ENCODE results near the gene SLC10A3. TPM values are rescaled to one million over a fixed set of nuclear protein-coding genes. Genes with fewer than 3 reads are reported as not detected.

Gene SLC10A3
- total and polyA plus RNA-seq, 2 donors (not counting 3 experiments of a cell fraction or from before 2014, with no cell fraction given), result 21.9 to 22.6 TPM

GRCh38 chrX:154470434-154470833 is 20.0 kb downstream of the SLC10A3 start:
- Histone ChIP-seq H4K20me1 (replicated peaks; ENCODE audit: control insufficient read depth, extremely low read depth, insufficient read depth, low read length) (no peaks in the 10 kb centered on the region), H3K9me1 (replicated peaks; ENCODE audit: control insufficient read depth, extremely low read depth, insufficient read depth, low read length) (no peaks in the 10 kb centered on the region), H3K9me3 (replicated peaks; ENCODE audit: control insufficient read depth, insufficient read depth, low read length) (no peaks in the 10 kb centered on the region), H3K4me3 (replicated peaks in 1 of 3; ENCODE audit: insufficient read depth in 1 of 3, low read depth in 1 of 3, low read length in 3 of 3) (no peak overlapping the region), H3K79me2 (ENCODE audit: control insufficient read depth, insufficient read depth, low read length) (no peaks in the 10 kb centered on the region), H3K36me3 (ENCODE audit: control insufficient read depth in 2 of 2, extremely low read depth in 1 of 2, insufficient read depth in 2 of 2, low read length in 2 of 2) (peaks cover 0 to 41% of the 10 kb centered on the region in 2 experiments), H3K27me3 (ENCODE audit: control insufficient read depth in 2 of 2, insufficient read depth in 2 of 2, low read length in 2 of 2) (no peaks in the 10 kb centered on the region), H3K4me2 (ENCODE audit: insufficient read depth, low read length) (no peak overlapping the region), H3K9ac (replicated peaks; ENCODE audit: extremely low read depth, insufficient read depth, low read length) (no peak overlapping the region), H2AFZ (ENCODE audit: low read depth, low read length) (no peak overlapping the region), H3K27ac (ENCODE audit: insufficient read depth, low read depth, low read length) (no peak overlapping the region), H3K4me1 (ENCODE audit: control insufficient read depth, extremely low read depth, insufficient read depth, low read length) (no peaks in the 10 kb centered on the region)
- intact Hi-C loops (cut with micrococcal nuclease) (no loop called here), dilution Hi-C loops (cut with MboI; ENCODE audit: extremely low pct_ligation_motif_present, low sequenced_read_pairs) (no loop called here)
- FAIRE-seq (no peak), DNase-seq (ENCODE audit: low read depth, low spot score) (no peak)
- BruUV-seq (replicated peaks), result no TSS peak
- TF ChIP-seq POLR2A (IDR thresholded peaks at IDR 0.05; ENCODE audit: low read depth, low read length) (no peak), JUN (IDR thresholded peaks at IDR 0.05; ENCODE audit: borderline replicate concordance, insufficient read depth, insufficient read length, low read depth) (no peak), EZH2 (IDR thresholded peaks at IDR 0.05; ENCODE audit: borderline replicate concordance, low read depth, low read length, severe bottlenecking) (no peak)
- ChIA-PET POLR2A (no interaction called here), CTCF (no interaction called here)

GRCh38 chrX:154469880-154470279 is 20.5 kb downstream of the SLC10A3 start:
- H3K27ac ChIP-seq (ENCODE audit: insufficient read depth, low read depth, low read length), result no peak overlapping the region
- H3K9me1 ChIP-seq (replicated peaks; ENCODE audit: control insufficient read depth, extremely low read depth, insufficient read depth, low read length), result no peaks in the 10 kb centered on the region
- no peaks in the 10 kb centered on the region for H3K27me3 ChIP-seq (ENCODE audit: control insufficient read depth in 2 of 2, insufficient read depth in 2 of 2, low read length in 2 of 2)
- POLR2A ChIA-PET, result no interaction called here
- no TSS peak for BruUV-seq (replicated peaks)
- H3K79me2 ChIP-seq (ENCODE audit: control insufficient read depth, insufficient read depth, low read length), result no peaks in the 10 kb centered on the region
- H3K36me3 ChIP-seq (ENCODE audit: control insufficient read depth in 2 of 2, extremely low read depth in 1 of 2, insufficient read depth in 2 of 2, low read length in 2 of 2), result peaks cover 0 to 44% of the 10 kb centered on the region in 2 experiments
- no peak overlapping the region for H2AFZ ChIP-seq (ENCODE audit: low read depth, low read length)
- H3K9me3 ChIP-seq (replicated peaks; ENCODE audit: control insufficient read depth, insufficient read depth, low read length), result no peaks in the 10 kb centered on the region
- dilution Hi-C loops (cut with MboI; ENCODE audit: extremely low pct_ligation_motif_present, low sequenced_read_pairs) (no loop called here), intact Hi-C loops (cut with micrococcal nuclease) (no loop called here)
- H3K4me1 ChIP-seq (ENCODE audit: control insufficient read depth, extremely low read depth, insufficient read depth, low read length), result no peaks in the 10 kb centered on the region
- FAIRE-seq (no peak), DNase-seq (ENCODE audit: low read depth, low spot score) (no peak)
- no peaks in the 10 kb centered on the region for H4K20me1 ChIP-seq (replicated peaks; ENCODE audit: control insufficient read depth, extremely low read depth, insufficient read depth, low read length)
- CTCF ChIA-PET, result no interaction called here
- H3K9ac ChIP-seq (replicated peaks; ENCODE audit: extremely low read depth, insufficient read depth, low read length), result no peak overlapping the region
- TF ChIP-seq EZH2 (IDR thresholded peaks at IDR 0.05; ENCODE audit: borderline replicate concordance, low read depth, low read length, severe bottlenecking) (no peak), FOS (IDR thresholded peaks at IDR 0.05; ENCODE audit: borderline replicate concordance, insufficient read depth, low read length) (no peak), POLR2AphosphoS5 (IDR thresholded peaks at IDR 0.05; ENCODE audit: insufficient read depth, low read depth, low read length) (no peak), MAX (IDR thresholded peaks at IDR 0.05; ENCODE audit: insufficient read depth, insufficient read length) (no peak), MYC (IDR thresholded peaks at IDR 0.05; ENCODE audit: low read depth, low read length) (no peak)
- no peak overlapping the region for H3K4me2 ChIP-seq (ENCODE audit: insufficient read depth, low read length)
- H3K4me3 ChIP-seq (replicated peaks in 1 of 3; ENCODE audit: insufficient read depth in 1 of 3, low read depth in 1 of 3, low read length in 3 of 3), result no peak overlapping the region
